H1 (cell line): ENCODE data around the gene INSM1. TPM values are rescaled to one million over a fixed set of nuclear protein-coding genes. Genes with fewer than 3 reads are reported as not detected.

Source experiments
- CBX8 ChIP-seq: fragments of 300-800, 300-1000 bp; sonication (generic); IDR thresholded peaks from 2 replicates; pipeline ENCODE4 v1.7.1; 2016; ENCODE audit warnings: low read depth, low read length, borderline replicate concordance
- CHD7 ChIP-seq: fragments of 300-600 bp; sonication (generic); IDR thresholded peaks from 2 replicates; pipeline ENCODE4 v1.7.1; 2012; ENCODE audit warnings: low read length, moderate library complexity, mild to moderate bottlenecking, inconsistent platforms; ENCODE audit not compliant: insufficient replicate concordance
- GTF2F1 ChIP-seq: IDR thresholded peaks from 2 replicates; pipeline ENCODE4 v1.6.1; 2012; ENCODE audit warnings: low read depth, low read length, improper control_type of control experiment, borderline replicate concordance
- JUND ChIP-seq: IDR thresholded peaks from 2 replicates; pipeline ENCODE4 v1.6.1; 2011; ENCODE audit warnings: mild to moderate bottlenecking, improper control_type of control experiment, low read length
- KDM1A ChIP-seq: fragments of 200-600, 300-600 bp; sonication (generic); IDR thresholded peaks from 2 replicates; pipeline ENCODE4 v1.7.1; 2016; ENCODE audit warnings: mild to moderate bottlenecking, low read length, borderline replicate concordance
- KDM4A ChIP-seq: IDR thresholded peaks from one replicate; pipeline ENCODE4 v1.7.1; 2012; ENCODE audit warnings: low read depth, mild to moderate bottlenecking, moderate library complexity, low read length, inconsistent platforms; ENCODE audit not compliant: severe bottlenecking
- RXRA ChIP-seq: IDR thresholded peaks from 2 replicates; pipeline ENCODE4 v1.6.1; 2011; ENCODE audit warnings: low read depth, mild to moderate bottlenecking, low read length, moderate library complexity; ENCODE audit not compliant: insufficient read depth
- SIN3A ChIP-seq, 2 experiments: IDR thresholded peaks in 1 of 2; conservative IDR thresholded peaks in 1 of 2; 2 replicates each; pipeline ENCODE4 v1.6.1; 2011 to 2012; ENCODE audit warnings: low read length in 2 of 2, improper control_type of control experiment in 1 of 2, low read depth in 1 of 2, mild to moderate bottlenecking in 1 of 2
- SP2 ChIP-seq: IDR thresholded peaks from 2 replicates; pipeline ENCODE4 v1.6.1; 2012; ENCODE audit warnings: mild to moderate bottlenecking, low read length, inconsistent platforms
- SP4 ChIP-seq: IDR thresholded peaks from 2 replicates; pipeline ENCODE4 v1.6.1; 2012; ENCODE audit warnings: low read length, inconsistent platforms
- SRF ChIP-seq: IDR thresholded peaks from 2 replicates; pipeline ENCODE4 v1.6.1; 2011; ENCODE audit warnings: mild to moderate bottlenecking, low read depth, low read length, moderate library complexity
- TAF7 ChIP-seq: optimal IDR thresholded peaks from 2 replicates; pipeline ENCODE3; 2011; ENCODE audit warnings: low read depth, mild to moderate bottlenecking, inconsistent platforms, low read length, moderate library complexity, borderline replicate concordance
- polyA plus RNA-seq, 7 experiments: library from polyadenylated mRNA; depleted of rRNA in 3 of 7; stranded (reverse) in 5 of 7; unstranded in 2 of 7; fragments of >200 nt in 5 of 7; fragments of 200-250 nt in 2 of 7; gene quantifications; 1 replicate in 5 of 7; 2 replicates in 1 of 7; 4 replicates in 1 of 7; pipeline versions ENCODE4 v1.2.1 to v1.2.3, GENCODE V29; 2011 to 2013; ENCODE audit warnings: missing spikeins in 2 of 7, mixed read lengths in 2 of 7
- total RNA-seq: library from RNA; stranded (reverse); fragmentation: NEBNext Ultra II Directional; extraction: Animal tissue kit (Norgen Biotek cat#: 25700); gene quantifications from 2 replicates; pipeline ENCODE4 v1.2.1, GENCODE V29; 2021

Gene INSM1
- total and polyA plus RNA-seq, 2 of the 8 experiments (the other 6 are each of a cell fraction or from before 2014, with no cell fraction given) = 0.86 to 2.5 TPM

GRCh38 chr20:20342066-20342465 lies 25.8 kb upstream of the INSM1 start (continued):
- TF ChIP-seq CHD7 (no peak), SRF (no peak), KDM1A (no peak), CBX8 (no peak), GTF2F1 (no peak), TAF7 (no peak), KDM4A (no peak), SIN3A (conservative IDR thresholded peaks at IDR 0.05 in 1 of 2, IDR thresholded peaks at IDR 0.05 in 1 of 2; ENCODE audit: low read depth in 1 of 2, low read length in 2 of 2) (no peak), RXRA (no peak), SP2 (no peak), JUND (no peak), SP4 (no peak)
